ENCODE measurements around the gene GRAMD1B. TPM values are rescaled to one million over a fixed set of nuclear protein-coding genes. Genes with fewer than 3 reads are reported as not detected.
A peak's percentile ranks its signal among the peaks of the same experiment; 100 is the strongest.

GRAMD1B gene
- total RNA-seq, 1 donor from 2014 or later = 0.26 TPM

GRCh38 chr11:123475469-123475868, 45.4 kb downstream of the GRAMD1B start:
- TF ChIP-seq CTCF (IDR thresholded peaks at IDR 0.05; ENCODE audit: insufficient read depth, low read length, severe bottlenecking) = peak; percentile 24
- FAIRE-seq (no peak), DNase-seq (ENCODE audit: low read depth) (no peak)
- Histone ChIP-seq H3K27me3 (ENCODE audit: control insufficient read depth, insufficient read depth, low read length) (no peaks in the 10 kb centered on the region), H3K4me3 (ENCODE audit: low read depth, low read length) (no peak overlapping the region), H3K36me3 (ENCODE audit: control insufficient read depth, insufficient read depth, low read length) (no peaks in the 10 kb centered on the region)

GRCh38 chr11:123477205-123477907, 47.3 kb downstream of the GRAMD1B start:
- H3K36me3 ChIP-seq (ENCODE audit: control insufficient read depth, insufficient read depth, low read length) = no peaks in the 10 kb centered on the region
- DNase-seq (ENCODE audit: low read depth) (no peak), FAIRE-seq (no peak)
- no peak for TF ChIP-seq CTCF (IDR thresholded peaks at IDR 0.05; ENCODE audit: insufficient read depth, low read length, severe bottlenecking)
- no peaks in the 10 kb centered on the region for H3K27me3 ChIP-seq (ENCODE audit: control insufficient read depth, insufficient read depth, low read length)
- H3K4me3 ChIP-seq (ENCODE audit: low read depth, low read length) = no peak overlapping the region

DNA sequence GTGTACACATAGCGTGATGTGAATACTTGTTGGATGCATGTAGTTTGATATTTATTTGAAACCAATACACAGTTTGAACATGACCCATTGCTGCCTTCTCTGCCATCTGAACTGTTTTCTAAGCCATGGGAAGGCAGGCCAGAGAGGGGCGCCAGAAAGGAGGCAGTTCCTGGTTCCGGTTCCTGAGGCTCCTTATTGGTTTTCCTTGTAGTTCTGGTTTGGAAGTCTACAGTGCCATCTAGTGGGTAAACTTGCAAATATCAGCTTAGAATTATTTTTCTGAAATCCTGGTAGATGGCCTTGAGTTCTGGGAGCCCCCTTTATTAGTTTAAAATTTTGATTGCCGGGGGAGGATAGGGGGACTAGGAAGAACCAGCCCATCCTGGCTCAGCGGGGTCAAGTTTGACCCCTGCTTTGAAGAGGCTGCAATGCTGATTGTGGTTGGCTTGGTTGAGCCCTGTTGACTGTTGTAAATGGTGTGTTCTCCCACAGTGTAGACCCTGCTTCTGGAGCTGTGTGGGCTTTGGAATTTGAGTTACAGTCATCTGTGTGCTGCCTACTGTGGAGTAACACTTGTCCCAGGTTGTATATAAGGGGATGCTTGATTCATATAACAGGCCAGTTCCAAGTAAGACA, 48.4 kb downstream of the GRAMD1B start:
- H3K27me3 ChIP-seq (ENCODE audit: control insufficient read depth, insufficient read depth, low read length) = no peaks in the 10 kb centered on the region
- FAIRE-seq (no peak), DNase-seq (ENCODE audit: low read depth) (peak; percentile 69)
- no peaks in the 10 kb centered on the region for H3K36me3 ChIP-seq (ENCODE audit: control insufficient read depth, insufficient read depth, low read length)
- TF ChIP-seq CTCF (IDR thresholded peaks at IDR 0.05; ENCODE audit: insufficient read depth, low read length, severe bottlenecking) = peak; percentile 55
- H3K4me3 ChIP-seq (ENCODE audit: low read depth, low read length) = no peak overlapping the region

- TF ChIP-seq CTCF (IDR thresholded peaks at IDR 0.05; ENCODE audit: insufficient read depth, low read length, severe bottlenecking) = no peak
- no peaks in the 10 kb centered on the region for H3K36me3 ChIP-seq (ENCODE audit: control insufficient read depth, insufficient read depth, low read length)
- H3K4me3 ChIP-seq (ENCODE audit: low read depth, low read length) = no peak overlapping the region
- FAIRE-seq (no peak), DNase-seq (ENCODE audit: low read depth) (no peak)
- no peaks in the 10 kb centered on the region for H3K27me3 ChIP-seq (ENCODE audit: control insufficient read depth, insufficient read depth, low read length)
Measured at GRCh38 chr11:123479048-123479837, 49.2 kb downstream of the GRAMD1B start.

DNA sequence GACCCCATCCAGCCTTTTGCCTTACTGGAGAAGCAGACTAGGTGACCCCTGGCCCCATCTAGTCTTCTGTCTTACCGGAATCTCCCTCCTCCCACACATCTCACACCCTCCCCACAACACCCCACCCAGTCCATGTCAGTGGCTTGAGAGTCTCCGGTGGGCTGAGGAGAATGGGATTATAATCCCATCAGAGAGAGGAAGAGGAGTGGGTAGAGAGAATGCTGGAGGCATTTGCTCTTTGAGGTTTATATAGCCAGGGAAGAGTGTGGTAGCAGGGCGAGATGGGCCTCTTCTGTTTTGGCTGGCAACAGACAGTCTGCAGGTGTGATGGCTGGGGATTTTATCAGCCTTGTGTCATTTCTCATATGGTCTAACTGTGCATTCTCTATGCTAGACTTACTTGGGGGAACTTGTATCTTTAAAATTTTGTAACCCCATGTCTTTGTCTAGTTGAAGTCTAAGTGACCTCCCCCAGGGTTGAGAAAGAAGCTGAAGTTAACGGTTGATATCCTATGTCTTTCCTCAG, 50.3 kb downstream of the GRAMD1B start:
- FAIRE-seq = no peak
- TF ChIP-seq CTCF (IDR thresholded peaks at IDR 0.05; ENCODE audit: insufficient read depth, low read length, severe bottlenecking) = no peak

More for the DNA sequence above, 50.3 kb downstream of the GRAMD1B start:
- DNase-seq (ENCODE audit: low read depth) = no peak
- Histone ChIP-seq H3K36me3 (ENCODE audit: control insufficient read depth, insufficient read depth, low read length) (no peaks in the 10 kb centered on the region), H3K4me3 (ENCODE audit: low read depth, low read length) (no peak overlapping the region), H3K27me3 (ENCODE audit: control insufficient read depth, insufficient read depth, low read length) (no peaks in the 10 kb centered on the region)

All from bronchial epithelial cell (primary cell).